H7 (cell line): ENCODE data around the gene INSIG2. TPM values are rescaled to one million over a fixed set of nuclear protein-coding genes. Genes with fewer than 3 reads are reported as not detected.

Experiments
- DNase-seq: peaks from one replicate; pipeline ENCODE4 v3.0.0; 2012
- H3K27me3 ChIP-seq: 2 replicates; pipeline ENCODE4 v1.6.0; 2011; ENCODE audit warnings: mild to moderate bottlenecking, low read length; ENCODE audit not compliant: control insufficient read depth, insufficient read depth
- H3K36me3 ChIP-seq: replicated peaks from 2 replicates; pipeline ENCODE4 v1.5.1; 2011; ENCODE audit warnings: low read length; ENCODE audit not compliant: control insufficient read depth, insufficient read depth
- H3K4me3 ChIP-seq: 2 replicates; pipeline ENCODE4 v1.5.1; 2011; ENCODE audit warnings: low read depth, mild to moderate bottlenecking, control low read depth, low read length, moderate library complexity; ENCODE audit not compliant: insufficient read depth
- total RNA-seq: library from RNA; depleted of rRNA; stranded (reverse); fragments of >200 nt; shearing (Covaris generic); gene quantifications from 2 replicates; pipeline ENCODE4 v1.2.3, GENCODE V29; 2014; rRNA removed

The INSIG2 gene
- 4.6 and 7.3 TPM in 2 replicates for total RNA-seq

DNA sequence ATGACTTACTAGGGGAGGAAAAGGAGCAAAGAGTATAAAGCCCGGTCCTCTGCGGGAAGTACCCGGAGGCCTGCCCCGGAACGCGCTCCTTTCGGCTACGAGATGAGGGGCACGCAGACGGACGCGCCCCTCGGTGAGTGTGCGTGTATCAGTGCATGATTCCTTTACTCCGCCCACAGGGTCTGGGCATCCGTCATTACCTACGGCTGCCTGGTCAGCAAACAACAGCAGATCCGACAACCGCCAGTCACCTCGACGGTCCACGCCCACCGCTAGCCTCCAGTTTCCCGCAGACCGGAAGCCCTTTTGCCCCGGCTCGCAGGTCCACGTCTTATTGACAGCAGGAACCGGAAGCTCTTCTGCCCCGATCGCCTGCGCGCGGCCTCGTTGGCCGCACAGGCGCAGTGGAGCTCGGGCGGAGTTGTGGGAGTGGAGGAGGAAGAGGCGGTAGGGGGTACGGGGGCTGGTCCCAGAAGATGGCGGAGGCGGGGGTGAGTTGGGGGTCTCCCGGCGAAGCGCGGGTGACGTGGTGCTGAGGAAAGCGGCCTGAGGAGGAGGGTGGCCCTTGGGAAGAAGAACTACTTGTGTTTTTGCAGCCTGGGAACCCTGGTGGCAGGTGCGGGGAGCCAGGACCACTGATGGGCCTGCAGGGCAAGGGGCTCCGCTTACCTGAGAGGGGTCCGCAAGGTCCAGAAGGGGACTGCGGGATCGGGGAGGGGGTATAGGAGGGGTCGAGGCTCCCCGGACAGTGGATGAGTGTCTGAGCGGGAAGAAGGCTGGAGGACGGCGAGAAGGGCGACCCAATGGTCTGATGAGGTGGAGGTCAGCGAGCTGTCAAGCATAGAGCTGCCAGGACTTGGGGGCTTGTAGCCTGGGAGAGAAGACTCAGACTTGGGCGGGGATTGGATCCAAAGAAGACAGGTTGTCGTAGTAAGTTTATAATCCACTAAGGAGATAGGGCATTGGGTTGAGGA is at the start of gene INSIG2:
INSIG2 (plus strand) TSS at position 421 of the 974 bp plus-strand sequence. CDS start 8,086 bp downstream, outside the sequence.
- peak within 1 kb of the TSS; percentile 84 for H3K4me3 ChIP-seq
- peak; percentile 92 for DNase-seq
- no peaks in the 10 kb centered on the region for H3K36me3 ChIP-seq
- no peaks in the 10 kb centered on the region for H3K27me3 ChIP-seq

GRCh38 chr2:118040891-118041290 is 47.4 kb upstream of the INSIG2 start:
- no peak for DNase-seq
- no peak overlapping the region for H3K4me3 ChIP-seq
- no peaks in the 10 kb centered on the region for H3K36me3 ChIP-seq
- H3K27me3 ChIP-seq: no peaks in the 10 kb centered on the region; the same call in 1 of the 2 replicates

DNA sequence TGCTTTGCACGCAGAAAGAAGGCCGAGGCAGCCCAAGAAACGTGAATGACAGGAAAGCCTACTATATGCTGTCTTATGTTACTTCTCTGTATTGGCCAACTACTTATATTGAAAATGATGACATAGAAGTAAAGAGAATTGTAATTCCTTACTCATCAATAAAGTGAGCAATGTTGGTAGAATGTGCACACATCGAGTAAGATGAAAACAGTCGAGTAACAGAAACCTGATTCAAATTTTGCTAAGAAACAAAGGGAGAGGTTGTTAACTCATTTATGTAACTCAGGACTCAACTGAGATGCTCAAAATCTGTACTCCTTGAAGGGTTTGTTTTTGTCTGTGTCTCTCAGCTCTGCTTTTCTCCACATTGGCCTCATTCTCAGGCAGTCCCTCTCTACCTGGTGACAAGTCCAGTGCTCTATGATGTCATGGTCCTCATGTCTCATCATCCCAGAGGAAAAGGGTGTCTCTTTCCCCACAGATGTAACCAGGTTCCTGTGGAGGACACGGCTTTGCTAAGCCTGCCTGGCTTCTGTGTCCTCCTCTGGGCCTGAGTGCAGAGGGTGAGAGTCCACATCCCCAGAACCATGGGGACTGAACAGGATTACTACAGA is 44.1 kb upstream of the INSIG2 start:
- Histone ChIP-seq H3K27me3 (no peaks in the 10 kb centered on the region; the same call in 1 of the 2 replicates), H3K4me3 (no peak overlapping the region), H3K36me3 (no peaks in the 10 kb centered on the region)
- DNase-seq: no peak

GRCh38 chr2:118044854-118045253 is 43.4 kb upstream of the INSIG2 start:
- H3K36me3 ChIP-seq: no peaks in the 10 kb centered on the region
- no peak overlapping the region for H3K4me3 ChIP-seq
- H3K27me3 ChIP-seq: no peaks in the 10 kb centered on the region; the same call in 1 of the 2 replicates
- DNase-seq: no peak

DNA sequence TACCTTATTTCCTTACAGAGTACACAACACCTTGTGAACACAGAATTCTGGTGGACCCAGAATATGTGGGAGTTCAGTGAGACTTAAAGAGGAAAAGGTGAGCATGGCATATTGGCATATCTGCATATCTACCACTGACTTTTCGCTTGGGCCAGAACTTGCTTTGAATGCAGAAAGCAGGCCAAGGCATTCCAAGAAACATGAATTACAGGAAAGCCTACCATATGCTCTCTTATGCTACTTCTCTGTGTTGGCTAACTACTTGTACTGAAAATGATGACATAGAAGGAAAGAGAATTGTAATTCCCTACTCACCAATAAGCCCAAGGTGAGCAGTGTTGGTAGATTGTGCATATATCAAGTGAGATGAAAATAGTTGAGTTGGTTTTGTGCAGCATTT is 43.0 kb upstream of the INSIG2 start:
- DNase-seq: no peak
- Histone ChIP-seq H3K36me3 (no peaks in the 10 kb centered on the region), H3K27me3 (no peaks in the 10 kb centered on the region; the same call in 1 of the 2 replicates), H3K4me3 (no peak overlapping the region)

DNA sequence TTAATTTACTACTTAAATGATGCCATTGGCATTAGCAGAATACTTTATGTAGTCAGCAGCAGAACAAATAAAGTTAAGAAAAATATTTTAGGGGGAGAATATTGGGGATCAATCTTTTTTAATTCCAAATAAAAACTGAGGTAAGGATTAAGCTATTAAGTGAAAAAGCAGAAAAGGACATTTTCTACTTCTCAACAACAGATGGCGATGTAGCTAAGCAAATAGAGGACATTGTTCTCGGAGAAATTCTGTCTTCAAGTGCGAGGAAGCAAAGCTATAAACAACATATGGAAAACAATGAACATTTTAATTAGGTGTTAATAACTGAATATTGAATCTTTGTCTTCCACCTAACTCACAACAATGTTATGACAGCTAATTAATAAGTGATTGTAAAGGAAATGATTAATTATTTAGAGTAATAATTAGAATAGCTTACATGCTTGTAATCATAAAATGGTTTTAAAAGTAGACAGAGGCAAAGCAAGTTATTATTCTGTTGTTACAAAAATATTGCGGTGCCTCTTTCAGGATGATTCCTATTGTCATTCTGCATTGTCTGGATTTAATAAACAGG is 41.5 kb upstream of the INSIG2 start:
- no peak for DNase-seq
- H3K4me3 ChIP-seq: no peak overlapping the region
- no peaks in the 10 kb centered on the region for H3K36me3 ChIP-seq
- no peaks in the 10 kb centered on the region; the same call in 1 of the 2 replicates for H3K27me3 ChIP-seq

- Histone ChIP-seq H3K4me3 (no peak overlapping the region), H3K36me3 (no peaks in the 10 kb centered on the region), H3K27me3 (no peaks in the 10 kb centered on the region; the same call in 1 of the 2 replicates)
- no peak for DNase-seq
Observed at GRCh38 chr2:118047380-118047826, 40.9 kb upstream of the INSIG2 start.

- H3K27me3 ChIP-seq: no peaks in the 10 kb centered on the region; the same call in 1 of the 2 replicates
- H3K36me3 ChIP-seq: no peaks in the 10 kb centered on the region
- DNase-seq: no peak
- H3K4me3 ChIP-seq: no peak overlapping the region
Observed at GRCh38 chr2:118048401-118048800, 39.9 kb upstream of the INSIG2 start.

- no peak for DNase-seq
Observed at GRCh38 chr2:118049140-118049815, 39.0 kb upstream of the INSIG2 start.

GRCh38 chr2:118049816-118050140 is 38.5 kb upstream of the INSIG2 start:
- H3K4me3 ChIP-seq: no peak overlapping the region
- DNase-seq: no peak
- H3K27me3 ChIP-seq: no peaks in the 10 kb centered on the region
- H3K36me3 ChIP-seq: no peaks in the 10 kb centered on the region

More at GRCh38 chr2:118049140-118049815, 39.0 kb upstream of the INSIG2 start:
- H3K4me3 ChIP-seq: no peak overlapping the region
- no peaks in the 10 kb centered on the region; the same call in 1 of the 2 replicates for H3K27me3 ChIP-seq
- no peaks in the 10 kb centered on the region for H3K36me3 ChIP-seq

DNA sequence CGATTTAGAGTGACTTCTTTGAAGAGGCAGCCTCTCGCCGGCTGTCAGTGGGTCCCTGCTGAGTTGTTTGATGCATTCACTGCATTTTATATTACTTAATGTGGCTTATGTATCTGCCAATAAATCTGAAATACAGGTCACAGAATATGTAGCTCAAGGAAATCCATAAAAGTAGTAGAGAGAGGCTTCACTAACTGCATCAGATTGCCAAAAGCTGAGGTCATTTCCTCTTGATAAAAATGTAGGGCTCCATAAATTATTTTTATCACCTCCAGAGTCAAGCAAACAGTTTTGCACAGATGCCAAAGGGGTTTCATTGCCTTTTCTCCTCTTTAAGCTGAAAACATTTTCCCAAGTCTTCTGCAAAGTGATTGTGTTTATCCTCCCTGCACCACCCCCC is 37.9 kb upstream of the INSIG2 start:
- H3K4me3 ChIP-seq: no peak overlapping the region
- H3K36me3 ChIP-seq: no peaks in the 10 kb centered on the region
- no peak for DNase-seq
- no peaks in the 10 kb centered on the region for H3K27me3 ChIP-seq

DNA sequence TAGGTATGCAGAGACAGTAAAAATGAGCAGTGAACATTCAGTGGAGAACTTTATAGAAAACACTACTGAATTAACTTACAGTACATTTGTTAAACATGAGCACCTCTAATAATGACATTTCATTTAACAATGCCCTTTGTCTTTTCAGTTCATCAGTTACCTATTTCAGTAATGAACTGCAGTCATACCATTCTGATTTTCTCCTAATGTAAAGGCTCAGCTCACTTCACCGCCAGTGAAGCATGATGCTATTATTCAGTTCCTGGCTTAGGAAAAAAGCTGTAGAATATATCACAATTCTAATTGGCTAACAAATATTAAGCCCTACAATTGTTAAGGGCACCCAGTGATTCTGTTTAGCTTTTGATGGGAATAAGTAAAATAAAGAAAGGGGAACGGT is 37.3 kb upstream of the INSIG2 start:
- Histone ChIP-seq H3K4me3 (no peak overlapping the region), H3K36me3 (no peaks in the 10 kb centered on the region), H3K27me3 (no peaks in the 10 kb centered on the region)
- DNase-seq: no peak

GRCh38 chr2:118051826-118052358 is 36.4 kb upstream of the INSIG2 start:
- no peaks in the 10 kb centered on the region for H3K27me3 ChIP-seq
- no peak overlapping the region for H3K4me3 ChIP-seq
- DNase-seq: no peak
- H3K36me3 ChIP-seq: no peaks in the 10 kb centered on the region

DNA sequence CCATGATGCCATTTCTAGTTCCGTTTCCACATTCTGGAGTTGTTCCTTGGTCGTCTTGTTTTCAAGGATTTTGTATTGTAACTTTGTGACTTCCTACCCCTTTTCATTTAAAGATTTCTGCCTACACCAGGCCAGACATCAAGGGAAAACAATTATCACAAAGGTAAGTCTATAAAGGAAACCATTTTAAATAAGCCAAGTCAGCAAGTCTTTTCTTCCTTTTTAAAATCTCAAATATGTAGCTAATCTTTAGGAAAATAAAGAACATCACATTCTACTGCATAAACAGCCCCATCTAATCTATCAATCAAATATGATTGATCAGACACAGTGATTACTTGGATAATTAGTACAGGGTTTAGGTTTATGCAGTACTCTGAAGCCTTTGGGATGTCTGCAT is 35.8 kb upstream of the INSIG2 start:
- H3K4me3 ChIP-seq: no peak overlapping the region
- H3K27me3 ChIP-seq: no peaks in the 10 kb centered on the region
- no peak for DNase-seq
- no peaks in the 10 kb centered on the region for H3K36me3 ChIP-seq
